Measurements from ENCODE around the gene SV2B. TPM values are rescaled to one million over a fixed set of nuclear protein-coding genes. Genes with fewer than 3 reads are reported as not detected.

The SV2B gene
- total and polyA plus RNA-seq, 9 of the 15 experiments (the other 6 are each of a cell fraction or from before 2014, with no cell fraction given) = 0.01 to 0.25 (median 0.11) TPM

DNA sequence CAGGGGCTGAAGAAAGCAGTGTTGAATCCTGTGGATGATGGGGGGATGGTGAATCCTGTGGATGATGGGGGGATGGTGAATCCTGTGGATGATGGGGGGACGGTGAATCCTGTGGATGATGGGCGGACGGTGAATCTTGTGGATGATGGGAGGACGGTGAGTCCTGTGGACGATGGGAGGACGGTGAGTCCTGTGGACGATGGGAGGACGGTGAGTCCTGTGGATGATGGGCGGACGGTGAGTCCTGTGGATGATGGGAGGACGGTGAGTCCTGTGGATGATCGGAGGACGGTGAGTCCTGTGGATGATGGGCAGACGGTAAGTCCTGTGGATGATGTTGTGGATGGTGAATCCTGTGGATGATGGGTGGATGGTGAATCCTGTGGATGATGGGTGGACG, 170.7 kb downstream of the SV2B start:
- Histone ChIP-seq H3K9me3 (replicated peaks; ENCODE audit: control insufficient read depth, insufficient read depth, low read depth, low read length) (no peaks in the 10 kb centered on the region), H3K79me2 (ENCODE audit: control insufficient read depth, insufficient read depth, low read length) (no peaks in the 10 kb centered on the region), H3K9ac (ENCODE audit: insufficient read depth in 1 of 2, low read depth in 2 of 2, low read length in 2 of 2) (no peak overlapping the region), H3K4me3 (no peak overlapping the region), H3K4me1 (replicated peaks in 1 of 2; ENCODE audit: control insufficient read depth in 2 of 2, insufficient read depth in 2 of 2, low read length in 2 of 2) (no peaks in the 10 kb centered on the region), H4K20me1 (replicated peaks; ENCODE audit: control insufficient read depth, insufficient read depth, low read length) (no peaks in the 10 kb centered on the region), H3K4me2 (ENCODE audit: insufficient read depth, low read length) (no peak overlapping the region), H3K9me1 (ENCODE audit: control insufficient read depth, insufficient read depth, low read length) (no peaks in the 10 kb centered on the region), H3K27ac (ENCODE audit: extremely low read depth, low read depth, low read length) (no peak overlapping the region), H3K27me3 (ENCODE audit: control insufficient read depth in 2 of 2, insufficient read depth in 2 of 2, low read length in 2 of 2) (peaks cover 5 to 10% of the 10 kb centered on the region in 2 experiments; a peak in 3 of 5 replicates), H2AFZ (ENCODE audit: low read depth, low read length) (no peak overlapping the region), H3K36me3 (ENCODE audit: control insufficient read depth, insufficient read depth, low read length) (no peaks in the 10 kb centered on the region)
- ATAC-seq = no peak
- no TSS peak for BruUV-seq (replicated peaks)
- intact Hi-C loops (cut with micrococcal nuclease) (loop anchor here (1.0 to 5.0 kb wide), 4 partner anchors 43 to 978 kb away; partner anchors contain the start of gene HDDC3), in situ Hi-C loops (cut with MboI) (loop anchor here (5.0 kb wide), 1 partner anchor 213 kb away; no protein-coding TSS in a partner anchor)
- no peak for TF ChIP-seq KLF16 (IDR thresholded peaks at IDR 0.05)
- TF ChIP-seq ZNF263 (CRISPR knock-in tag; IDR thresholded peaks at IDR 0.05; ENCODE audit: borderline replicate concordance) = peak; percentile 88
- DNase-seq (ENCODE audit: extremely low read depth in 1 of 4, low spot score in 3 of 4) = no peak
- ChIA-PET CTCF (ENCODE audit: low intra/inter-chr PET ratio) (interaction anchor here (0.6 kb wide), 1 partner anchor 1382 kb away, joined by 3 read pairs; no protein-coding TSS in a partner anchor), POLR2A (no interaction called here)
- no peak for FAIRE-seq
- WGBS (ENCODE audit: insufficient coverage, low coverage, missing lambda C conversion rate) = 2% methylated on average over 14 of the region's 15 CpGs

DNA sequence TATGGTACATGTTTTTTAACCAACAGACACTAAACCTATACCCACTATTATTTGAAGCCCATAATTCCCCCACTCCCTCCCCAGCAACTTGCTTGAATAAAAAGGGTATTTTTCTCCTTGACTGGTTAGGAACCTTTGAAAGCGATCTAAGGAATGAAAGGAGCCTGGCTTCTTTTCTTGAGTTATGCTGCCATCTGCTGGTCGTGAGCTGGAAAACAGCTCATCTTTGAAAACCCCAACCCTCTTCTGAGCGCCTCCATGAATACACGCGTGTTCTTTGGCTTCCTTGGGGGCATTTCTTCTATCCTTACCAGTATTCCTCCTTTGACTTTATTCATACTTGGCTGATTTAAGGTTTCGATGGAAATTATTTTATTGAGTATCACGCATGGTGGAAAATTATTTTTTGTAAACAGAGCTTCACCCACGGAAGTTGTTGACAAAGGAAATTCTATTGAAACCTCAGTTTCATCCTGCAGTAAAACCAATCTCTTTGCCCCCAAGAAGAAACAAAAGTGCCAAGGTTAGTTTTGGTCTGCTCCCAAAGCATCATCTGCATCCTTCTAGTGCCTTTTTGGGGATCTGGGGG, 171.6 kb downstream of the SV2B start:
- 0% methylated on average over 8 of the region's 8 CpGs for WGBS (ENCODE audit: insufficient coverage, low coverage, missing lambda C conversion rate)
- Histone ChIP-seq H3K79me2 (ENCODE audit: control insufficient read depth, insufficient read depth, low read length) (no peaks in the 10 kb centered on the region), H3K4me1 (replicated peaks in 1 of 2; ENCODE audit: control insufficient read depth in 2 of 2, insufficient read depth in 2 of 2, low read length in 2 of 2) (no peaks in the 10 kb centered on the region), H2AFZ (ENCODE audit: low read depth, low read length) (no peak overlapping the region), H3K27me3 (ENCODE audit: control insufficient read depth in 2 of 2, insufficient read depth in 2 of 2, low read length in 2 of 2) (peaks cover 0 to 7% of the 10 kb centered on the region in 2 experiments; a peak in 1 of 5 replicates), H4K20me1 (replicated peaks; ENCODE audit: control insufficient read depth, insufficient read depth, low read length) (no peaks in the 10 kb centered on the region), H3K4me2 (ENCODE audit: insufficient read depth, low read length) (no peak overlapping the region), H3K9me1 (ENCODE audit: control insufficient read depth, insufficient read depth, low read length) (no peaks in the 10 kb centered on the region), H3K9me3 (replicated peaks; ENCODE audit: control insufficient read depth, insufficient read depth, low read depth, low read length) (no peaks in the 10 kb centered on the region), H3K36me3 (ENCODE audit: control insufficient read depth, insufficient read depth, low read length) (no peaks in the 10 kb centered on the region), H3K9ac (ENCODE audit: insufficient read depth in 1 of 2, low read depth in 2 of 2, low read length in 2 of 2) (no peak overlapping the region), H3K4me3 (no peak overlapping the region), H3K27ac (ENCODE audit: extremely low read depth, low read depth, low read length) (no peak overlapping the region)
- in situ Hi-C loops (cut with MboI) = loop anchor here (5.0 kb wide), 1 partner anchor 214 kb away; no protein-coding TSS in a partner anchor
- ChIA-PET POLR2A (interaction anchor here (0.6 to 0.9 kb wide), 4 partner anchors 16 to 303 kb away, joined by 3 to 6 read pairs (median 3); no protein-coding TSS in a partner anchor), CTCF (ENCODE audit: low intra/inter-chr PET ratio) (interaction anchor here (1.2 to 1.3 kb wide), 2 partner anchors 214 to 216 kb away, joined by 4 to 5 read pairs; no protein-coding TSS in a partner anchor)
- intact Hi-C loops (cut with micrococcal nuclease) = loop anchor here (1.0 to 5.0 kb wide), 4 partner anchors 44 to 979 kb away; partner anchors contain the start of gene HDDC3
- peak; percentile 97 for FAIRE-seq
- DNase-seq (ENCODE audit: extremely low read depth in 1 of 4, low spot score in 3 of 4) = peak; percentile 57 to 75 (median 60)
- peak; percentile 90 for ATAC-seq
- BruUV-seq (replicated peaks) = no TSS peak
- 0 out of 4 replicates have a peak, but pooled peaks have one; percentile 28 to 31 for TF ChIP-seq FOXK2 (conservative IDR thresholded peaks at IDR 0.05 in 1 of 2, IDR thresholded peaks at IDR 0.05 in 1 of 2; ENCODE audit: low read depth in 2 of 2)
- TF ChIP-seq PTTG1 (tag; IDR thresholded peaks at IDR 0.05; ENCODE audit: low read depth) = no peak
- TF ChIP-seq, protein P1, sequence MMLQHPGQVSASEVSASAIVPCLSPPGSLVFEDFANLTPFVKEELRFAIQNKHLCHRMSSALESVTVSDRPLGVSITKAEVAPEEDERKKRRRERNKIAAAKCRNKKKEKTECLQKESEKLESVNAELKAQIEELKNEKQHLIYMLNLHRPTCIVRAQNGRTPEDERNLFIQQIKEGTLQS (IDR thresholded peaks at IDR 0.05) = no peak
- TF ChIP-seq, protein P1 (CRISPR knock-in tag; conservative IDR thresholded peaks at IDR 0.05) = no peak
- TF ChIP-seq, protein P2, sequence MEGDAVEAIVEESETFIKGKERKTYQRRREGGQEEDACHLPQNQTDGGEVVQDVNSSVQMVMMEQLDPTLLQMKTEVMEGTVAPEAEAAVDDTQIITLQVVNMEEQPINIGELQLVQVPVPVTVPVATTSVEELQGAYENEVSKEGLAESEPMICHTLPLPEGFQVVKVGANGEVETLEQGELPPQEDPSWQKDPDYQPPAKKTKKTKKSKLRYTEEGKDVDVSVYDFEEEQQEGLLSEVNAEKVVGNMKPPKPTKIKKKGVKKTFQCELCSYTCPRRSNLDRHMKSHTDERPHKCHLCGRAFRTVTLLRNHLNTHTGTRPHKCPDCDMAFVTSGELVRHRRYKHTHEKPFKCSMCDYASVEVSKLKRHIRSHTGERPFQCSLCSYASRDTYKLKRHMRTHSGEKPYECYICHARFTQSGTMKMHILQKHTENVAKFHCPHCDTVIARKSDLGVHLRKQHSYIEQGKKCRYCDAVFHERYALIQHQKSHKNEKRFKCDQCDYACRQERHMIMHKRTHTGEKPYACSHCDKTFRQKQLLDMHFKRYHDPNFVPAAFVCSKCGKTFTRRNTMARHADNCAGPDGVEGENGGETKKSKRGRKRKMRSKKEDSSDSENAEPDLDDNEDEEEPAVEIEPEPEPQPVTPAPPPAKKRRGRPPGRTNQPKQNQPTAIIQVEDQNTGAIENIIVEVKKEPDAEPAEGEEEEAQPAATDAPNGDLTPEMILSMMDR (IDR thresholded peaks at IDR 0.05 in 2 of 3, conservative IDR thresholded peaks at IDR 0.05 in 1 of 3; ENCODE audit: insufficient read depth in 2 of 3, low read depth in 1 of 3, low read length in 3 of 3) = peak; percentile 76 to 92 (median 77)
- TF ChIP-seq CC2D1A (IDR thresholded peaks at IDR 0.05) = 0 out of 2 replicates have a peak, but pooled peaks have one; percentile 33
- TF ChIP-seq ZFP30 (CRISPR knock-in tag; IDR thresholded peaks at IDR 0.05; ENCODE audit: borderline replicate concordance) = no peak
- no peak for TF ChIP-seq PML (IDR thresholded peaks at IDR 0.05; ENCODE audit: low read length)
- peak; percentile 80 to 82 for TF ChIP-seq RAD21 (CRISPR knock-in tag; conservative IDR thresholded peaks at IDR 0.05 in 1 of 2, IDR thresholded peaks at IDR 0.05 in 1 of 2)

Data from K562 (cell line).